Measurements from ENCODE around the gene UNC5C.

Gene UNC5C

GRCh38 chr4:95398217-95398616 lies 150.6 kb downstream of the UNC5C start:
- H3K36me3 ChIP-seq: no peaks in the 10 kb centered on the region
- H3K4me3 ChIP-seq: no peak overlapping the region
- H3K9me3 ChIP-seq: no peaks in the 10 kb centered on the region
- intact Hi-C loops (cut with DNase I; ENCODE audit: low total_unique reads): no loop called here
- no peak for DNase-seq
- peaks cover 0 to 23% (median 0%) of the 10 kb centered on the region in 4 donors for H3K4me1 ChIP-seq
- no peaks in the 10 kb centered on the region for H3K27me3 ChIP-seq
- TF ChIP-seq, protein P1, sequence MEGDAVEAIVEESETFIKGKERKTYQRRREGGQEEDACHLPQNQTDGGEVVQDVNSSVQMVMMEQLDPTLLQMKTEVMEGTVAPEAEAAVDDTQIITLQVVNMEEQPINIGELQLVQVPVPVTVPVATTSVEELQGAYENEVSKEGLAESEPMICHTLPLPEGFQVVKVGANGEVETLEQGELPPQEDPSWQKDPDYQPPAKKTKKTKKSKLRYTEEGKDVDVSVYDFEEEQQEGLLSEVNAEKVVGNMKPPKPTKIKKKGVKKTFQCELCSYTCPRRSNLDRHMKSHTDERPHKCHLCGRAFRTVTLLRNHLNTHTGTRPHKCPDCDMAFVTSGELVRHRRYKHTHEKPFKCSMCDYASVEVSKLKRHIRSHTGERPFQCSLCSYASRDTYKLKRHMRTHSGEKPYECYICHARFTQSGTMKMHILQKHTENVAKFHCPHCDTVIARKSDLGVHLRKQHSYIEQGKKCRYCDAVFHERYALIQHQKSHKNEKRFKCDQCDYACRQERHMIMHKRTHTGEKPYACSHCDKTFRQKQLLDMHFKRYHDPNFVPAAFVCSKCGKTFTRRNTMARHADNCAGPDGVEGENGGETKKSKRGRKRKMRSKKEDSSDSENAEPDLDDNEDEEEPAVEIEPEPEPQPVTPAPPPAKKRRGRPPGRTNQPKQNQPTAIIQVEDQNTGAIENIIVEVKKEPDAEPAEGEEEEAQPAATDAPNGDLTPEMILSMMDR (IDR thresholded peaks at IDR 0.05): no peak
- H3K27ac ChIP-seq: no peak overlapping the region

GRCh38 chr4:95394752-95395306 lies 153.9 kb downstream of the UNC5C start:
- Histone ChIP-seq H3K27me3 (no peaks in the 10 kb centered on the region), H3K4me3 (no peak overlapping the region), H3K36me3 (no peaks in the 10 kb centered on the region), H3K4me1 (peaks cover 0 to 23% (median 0%) of the 10 kb centered on the region in 4 donors), H3K27ac (no peak overlapping the region), H3K9me3 (no peaks in the 10 kb centered on the region)
- TF ChIP-seq, protein P1 (IDR thresholded peaks at IDR 0.05): no peak
- DNase-seq: no peak
- intact Hi-C loops (cut with DNase I; ENCODE audit: low total_unique reads): no loop called here

- Histone ChIP-seq H3K4me3 (no peak overlapping the region), H3K9me3 (no peaks in the 10 kb centered on the region), H3K4me1 (peaks cover 0 to 27% (median 0%) of the 10 kb centered on the region in 4 donors), H3K27ac (no peak overlapping the region), H3K27me3 (no peaks in the 10 kb centered on the region), H3K36me3 (no peaks in the 10 kb centered on the region)
- TF ChIP-seq, protein P1 (IDR thresholded peaks at IDR 0.05): no peak
- intact Hi-C loops (cut with DNase I; ENCODE audit: low total_unique reads): no loop called here
- no peak for DNase-seq
Measured at GRCh38 chr4:95393821-95394220, 155.0 kb downstream of the UNC5C start.

DNA sequence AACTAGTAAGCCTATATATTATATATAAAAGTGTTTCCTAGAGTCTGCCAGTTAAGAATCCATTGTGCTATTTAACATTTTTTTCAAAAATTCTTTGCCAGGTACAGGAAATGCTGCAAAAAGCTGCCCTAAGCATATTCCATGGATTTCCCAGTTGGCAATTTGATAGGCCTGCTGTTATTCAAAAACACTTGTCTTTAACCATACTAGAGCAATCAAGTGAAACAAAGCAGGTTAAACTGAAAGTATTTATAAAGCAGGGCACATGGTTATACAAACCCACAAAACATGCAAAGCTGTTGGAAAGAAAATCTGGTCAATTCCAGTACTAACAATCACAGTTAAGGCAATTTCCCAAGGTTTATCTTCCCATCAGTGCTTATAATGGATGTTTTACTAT lies 159.9 kb downstream of the UNC5C start:
- no peaks in the 10 kb centered on the region for H3K36me3 ChIP-seq

DNA sequence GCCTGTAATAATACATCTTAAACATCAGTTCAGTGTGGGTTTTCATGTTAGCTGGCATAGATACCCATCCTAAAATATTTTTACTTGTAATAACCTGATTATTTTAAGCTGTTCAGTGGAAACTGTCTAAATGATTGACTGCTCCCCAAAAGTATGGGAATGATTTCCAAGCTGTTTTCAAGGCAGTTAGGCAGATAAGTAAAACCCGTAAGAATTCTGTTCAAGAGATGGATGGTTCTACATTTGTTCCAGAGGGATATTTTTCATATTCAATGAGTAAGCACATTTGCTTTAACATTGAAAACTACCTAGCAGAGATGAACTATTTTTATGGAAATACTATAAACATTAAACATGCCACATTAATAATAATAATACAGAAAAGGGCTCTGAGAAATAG lies 161.1 kb downstream of the UNC5C start:
- no peaks in the 10 kb centered on the region for H3K36me3 ChIP-seq
- peaks cover 0 to 17% (median 0%) of the 10 kb centered on the region in 4 donors for H3K4me1 ChIP-seq
- TF ChIP-seq, protein P1 (IDR thresholded peaks at IDR 0.05): no peak
- intact Hi-C loops (cut with DNase I; ENCODE audit: low total_unique reads): no loop called here
- no peaks in the 10 kb centered on the region for H3K9me3 ChIP-seq
- no peak overlapping the region for H3K27ac ChIP-seq
- H3K4me3 ChIP-seq: no peak overlapping the region
- H3K27me3 ChIP-seq: no peaks in the 10 kb centered on the region
- no peak for DNase-seq

More for the DNA sequence above, 159.9 kb downstream of the UNC5C start:
- no peaks in the 10 kb centered on the region for H3K9me3 ChIP-seq
- H3K27ac ChIP-seq: no peak overlapping the region
- H3K4me1 ChIP-seq: peaks cover 0 to 17% (median 0%) of the 10 kb centered on the region in 4 donors
- intact Hi-C loops (cut with DNase I; ENCODE audit: low total_unique reads): no loop called here
- DNase-seq: no peak
- no peak overlapping the region for H3K4me3 ChIP-seq
- TF ChIP-seq, protein P1 (IDR thresholded peaks at IDR 0.05): no peak
- no peaks in the 10 kb centered on the region for H3K27me3 ChIP-seq

- Histone ChIP-seq H3K27me3 (no peaks in the 10 kb centered on the region), H3K4me3 (no peak overlapping the region), H3K36me3 (no peaks in the 10 kb centered on the region), H3K27ac (no peak overlapping the region), H3K4me1 (peaks cover 0 to 17% (median 0%) of the 10 kb centered on the region in 4 donors), H3K9me3 (no peaks in the 10 kb centered on the region)
- intact Hi-C loops (cut with DNase I; ENCODE audit: low total_unique reads): no loop called here
- TF ChIP-seq, protein P1 (IDR thresholded peaks at IDR 0.05): no peak
- no peak for DNase-seq
Measured at GRCh38 chr4:95386410-95386809, 162.4 kb downstream of the UNC5C start.
